ENCODE measurements around the gene ITGB3. TPM values are rescaled to one million over a fixed set of nuclear protein-coding genes. Genes with fewer than 3 reads are reported as not detected.

Gene ITGB3
- total and polyA plus RNA-seq, 9 of the 15 experiments (the other 6 are each of a cell fraction or from before 2014, with no cell fraction given) = 0.08 to 2.6 (median 0.62) TPM; not detected in 1

DNA sequence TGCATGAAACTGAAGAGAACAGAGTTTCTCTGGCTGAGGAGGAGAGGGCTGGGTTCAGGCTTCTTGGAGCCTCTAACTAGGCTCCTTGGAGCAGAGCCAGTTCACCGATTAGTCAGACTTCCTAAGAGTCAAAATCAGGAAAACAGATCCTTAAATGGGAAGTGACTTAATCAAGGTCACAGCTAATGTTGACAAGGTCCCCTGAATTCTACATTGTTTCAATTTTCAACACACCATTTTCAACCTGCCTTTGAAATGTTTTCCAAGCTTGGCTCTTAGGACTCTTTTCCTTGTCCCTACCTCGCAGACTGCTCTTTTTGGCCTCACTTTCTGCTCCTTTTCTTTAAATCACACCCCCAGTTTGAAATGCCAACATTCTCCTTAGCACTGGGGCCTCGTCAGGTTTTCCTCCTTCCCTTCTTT lies 28.2 kb upstream of the ITGB3 start:
- Histone ChIP-seq H3K9me1 (ENCODE audit: control insufficient read depth, insufficient read depth, low read length) (no peaks in the 10 kb centered on the region), H3K9me3 (replicated peaks; ENCODE audit: control insufficient read depth, insufficient read depth, low read depth, low read length) (peaks cover 24% of the 10 kb centered on the region), H3K27ac (ENCODE audit: extremely low read depth, low read depth, low read length) (peak overlapping the region; percentile 60; the same call in 2 of the 3 replicates), H3K4me3 (no peak overlapping the region), H2AFZ (ENCODE audit: low read depth, low read length) (no peak overlapping the region), H3K4me1 (replicated peaks in 1 of 2; ENCODE audit: control insufficient read depth in 2 of 2, insufficient read depth in 2 of 2, low read length in 2 of 2) (peaks cover 11 to 23% of the 10 kb centered on the region in 2 experiments; a peak in 3 of 5 replicates), H3K9ac (ENCODE audit: insufficient read depth in 1 of 2, low read depth in 2 of 2, low read length in 2 of 2) (no peak overlapping the region), H3K27me3 (ENCODE audit: control insufficient read depth in 2 of 2, insufficient read depth in 2 of 2, low read length in 2 of 2) (no peaks in the 10 kb centered on the region), H3K4me2 (ENCODE audit: insufficient read depth, low read length) (no peak overlapping the region), H3K79me2 (ENCODE audit: control insufficient read depth, insufficient read depth, low read length) (peaks cover 3% of the 10 kb centered on the region; the same call in 1 of the 3 replicates), H3K36me3 (ENCODE audit: control insufficient read depth, insufficient read depth, low read length) (peaks cover 41% of the 10 kb centered on the region), H4K20me1 (replicated peaks; ENCODE audit: control insufficient read depth, insufficient read depth, low read length) (no peaks in the 10 kb centered on the region)
- intact Hi-C loops (cut with micrococcal nuclease) (no loop called here), in situ Hi-C loops (cut with MboI) (loop anchor here (10.0 kb wide), 1 partner anchor 389 kb away; no protein-coding TSS in a partner anchor)
- TSS peak; percentile 14 for BruUV-seq (replicated peaks)
- WGBS (ENCODE audit: insufficient coverage, low coverage, missing lambda C conversion rate) = 18% methylated on average over 2 of the region's 3 CpGs
- DNase-seq (ENCODE audit: extremely low read depth in 1 of 4, low spot score in 3 of 4) (peak in 1 of 4 experiments; percentile 68), FAIRE-seq (peak; percentile 69), ATAC-seq (no peak)
- ChIA-PET POLR2A (interaction anchor here (1.0 to 1.4 kb wide), 3 partner anchors 17 to 424 kb away, joined by 3 to 5 read pairs (median 3); partner anchors contain the start of gene KPNB1), CTCF (ENCODE audit: low intra/inter-chr PET ratio) (no interaction called here)
- TF ChIP-seq SPI1 (IDR thresholded peaks at IDR 0.05; ENCODE audit: borderline replicate concordance, low read depth, low read length) = peak; percentile 58; the same call in 1 of the 2 replicates
- TF ChIP-seq ZNF408 (CRISPR knock-in tag; IDR thresholded peaks at IDR 0.05; ENCODE audit: low read depth) = no peak
- TF ChIP-seq ESRRA (IDR thresholded peaks at IDR 0.05; ENCODE audit: borderline replicate concordance, low read depth) = peak; percentile 85
- TF ChIP-seq, protein P1, sequence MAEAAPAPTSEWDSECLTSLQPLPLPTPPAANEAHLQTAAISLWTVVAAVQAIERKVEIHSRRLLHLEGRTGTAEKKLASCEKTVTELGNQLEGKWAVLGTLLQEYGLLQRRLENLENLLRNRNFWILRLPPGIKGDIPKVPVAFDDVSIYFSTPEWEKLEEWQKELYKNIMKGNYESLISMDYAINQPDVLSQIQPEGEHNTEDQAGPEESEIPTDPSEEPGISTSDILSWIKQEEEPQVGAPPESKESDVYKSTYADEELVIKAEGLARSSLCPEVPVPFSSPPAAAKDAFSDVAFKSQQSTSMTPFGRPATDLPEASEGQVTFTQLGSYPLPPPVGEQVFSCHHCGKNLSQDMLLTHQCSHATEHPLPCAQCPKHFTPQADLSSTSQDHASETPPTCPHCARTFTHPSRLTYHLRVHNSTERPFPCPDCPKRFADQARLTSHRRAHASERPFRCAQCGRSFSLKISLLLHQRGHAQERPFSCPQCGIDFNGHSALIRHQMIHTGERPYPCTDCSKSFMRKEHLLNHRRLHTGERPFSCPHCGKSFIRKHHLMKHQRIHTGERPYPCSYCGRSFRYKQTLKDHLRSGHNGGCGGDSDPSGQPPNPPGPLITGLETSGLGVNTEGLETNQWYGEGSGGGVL (CRISPR knock-in tag; IDR thresholded peaks at IDR 0.05) = no peak
- TF ChIP-seq ATF1 (CRISPR knock-in tag; IDR thresholded peaks at IDR 0.05) = no peak
- TF ChIP-seq ATF1 (tag; IDR thresholded peaks at IDR 0.05) = no peak
- no peak for TF ChIP-seq CREM (IDR thresholded peaks at IDR 0.05; ENCODE audit: low read depth)
- 0 out of 2 replicates have a peak, but pooled peaks have one; percentile 29 for TF ChIP-seq SMARCE1 (IDR thresholded peaks at IDR 0.05)
- no peak for TF ChIP-seq RAD21 (CRISPR knock-in tag; conservative IDR thresholded peaks at IDR 0.05 in 1 of 2, IDR thresholded peaks at IDR 0.05 in 1 of 2)
- TF ChIP-seq RCOR1 (IDR thresholded peaks at IDR 0.05; ENCODE audit: borderline replicate concordance in 1 of 2, low read depth in 2 of 2, low read length in 2 of 2) = no peak
- TF ChIP-seq, protein P2, sequence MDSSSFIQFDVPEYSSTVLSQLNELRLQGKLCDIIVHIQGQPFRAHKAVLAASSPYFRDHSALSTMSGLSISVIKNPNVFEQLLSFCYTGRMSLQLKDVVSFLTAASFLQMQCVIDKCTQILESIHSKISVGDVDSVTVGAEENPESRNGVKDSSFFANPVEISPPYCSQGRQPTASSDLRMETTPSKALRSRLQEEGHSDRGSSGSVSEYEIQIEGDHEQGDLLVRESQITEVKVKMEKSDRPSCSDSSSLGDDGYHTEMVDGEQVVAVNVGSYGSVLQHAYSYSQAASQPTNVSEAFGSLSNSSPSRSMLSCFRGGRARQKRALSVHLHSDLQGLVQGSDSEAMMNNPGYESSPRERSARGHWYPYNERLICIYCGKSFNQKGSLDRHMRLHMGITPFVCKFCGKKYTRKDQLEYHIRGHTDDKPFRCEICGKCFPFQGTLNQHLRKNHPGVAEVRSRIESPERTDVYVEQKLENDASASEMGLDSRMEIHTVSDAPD (CRISPR knock-in tag; IDR thresholded peaks at IDR 0.05) = no peak
- TF ChIP-seq RAD51 (IDR thresholded peaks at IDR 0.05; ENCODE audit: borderline replicate concordance, low read depth) = no peak
- TF ChIP-seq HCFC1 (IDR thresholded peaks at IDR 0.05; ENCODE audit: low read depth, low read length) = no peak
- TF ChIP-seq HMG20A (CRISPR knock-in tag; conservative IDR thresholded peaks at IDR 0.05) = no peak
- TF ChIP-seq, protein P3, sequence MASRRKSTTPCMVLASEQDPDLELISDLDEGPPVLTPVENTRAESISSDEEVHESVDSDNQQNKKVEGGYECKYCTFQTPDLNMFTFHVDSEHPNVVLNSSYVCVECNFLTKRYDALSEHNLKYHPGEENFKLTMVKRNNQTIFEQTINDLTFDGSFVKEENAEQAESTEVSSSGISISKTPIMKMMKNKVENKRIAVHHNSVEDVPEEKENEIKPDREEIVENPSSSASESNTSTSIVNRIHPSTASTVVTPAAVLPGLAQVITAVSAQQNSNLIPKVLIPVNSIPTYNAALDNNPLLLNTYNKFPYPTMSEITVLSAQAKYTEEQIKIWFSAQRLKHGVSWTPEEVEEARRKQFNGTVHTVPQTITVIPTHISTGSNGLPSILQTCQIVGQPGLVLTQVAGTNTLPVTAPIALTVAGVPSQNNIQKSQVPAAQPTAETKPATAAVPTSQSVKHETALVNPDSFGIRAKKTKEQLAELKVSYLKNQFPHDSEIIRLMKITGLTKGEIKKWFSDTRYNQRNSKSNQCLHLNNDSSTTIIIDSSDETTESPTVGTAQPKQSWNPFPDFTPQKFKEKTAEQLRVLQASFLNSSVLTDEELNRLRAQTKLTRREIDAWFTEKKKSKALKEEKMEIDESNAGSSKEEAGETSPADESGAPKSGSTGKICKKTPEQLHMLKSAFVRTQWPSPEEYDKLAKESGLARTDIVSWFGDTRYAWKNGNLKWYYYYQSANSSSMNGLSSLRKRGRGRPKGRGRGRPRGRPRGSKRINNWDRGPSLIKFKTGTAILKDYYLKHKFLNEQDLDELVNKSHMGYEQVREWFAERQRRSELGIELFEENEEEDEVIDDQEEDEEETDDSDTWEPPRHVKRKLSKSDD (conservative IDR thresholded peaks at IDR 0.05; ENCODE audit: low read length) = no peak
